Measurements from ENCODE around the gene ATRNL1.

Gene ATRNL1

DNA sequence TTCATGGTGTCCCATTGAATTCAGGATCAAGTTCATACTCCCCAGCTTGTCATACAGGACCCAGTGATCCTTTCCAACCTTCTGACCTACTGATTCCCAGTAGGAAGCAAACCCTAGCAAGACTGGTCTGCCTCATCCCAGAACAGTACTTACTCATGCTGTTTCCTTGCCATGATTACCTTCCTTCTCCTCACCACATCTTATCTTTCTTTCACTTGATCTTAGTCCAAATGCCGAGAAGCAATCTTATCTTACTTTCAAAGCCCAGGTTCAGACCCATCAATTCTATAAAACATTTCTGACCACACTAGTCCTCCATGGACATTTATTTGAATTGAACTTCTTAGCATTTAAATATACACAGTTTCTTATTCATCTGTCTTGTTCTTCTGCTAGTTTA is 26.6 kb upstream of the ATRNL1 start:
- H3K9me3 ChIP-seq (ENCODE audit: insufficient read depth, low read depth, low read length): no peaks in the 10 kb centered on the region

DNA sequence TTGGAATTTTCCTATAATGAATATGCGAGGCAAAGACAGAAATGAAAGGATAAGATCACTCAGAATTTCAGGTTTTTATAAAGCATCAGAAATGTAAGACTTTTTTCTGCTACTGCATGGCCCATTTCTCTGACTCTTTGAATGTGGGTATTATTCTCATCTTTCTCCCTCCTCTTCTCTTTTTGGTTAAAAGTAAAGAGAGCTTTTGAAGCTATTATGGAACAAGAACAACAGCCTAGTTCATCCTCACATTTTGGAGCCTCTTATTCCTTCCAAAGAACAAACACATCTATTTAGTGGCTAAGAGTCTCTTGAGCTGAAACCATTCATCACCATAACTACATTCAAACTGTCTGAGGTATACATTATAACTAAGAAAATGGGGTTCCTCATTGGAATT is 19.4 kb upstream of the ATRNL1 start:
- Histone ChIP-seq H3K79me1 (ENCODE audit: low read length) (no peaks in the 10 kb centered on the region), H3K18ac (ENCODE audit: low read length) (no peak overlapping the region), H3K9me3 (ENCODE audit: insufficient read depth, low read depth, low read length) (peaks cover 2% of the 10 kb centered on the region), H4K12ac (ENCODE audit: low read depth, low read length) (no peak overlapping the region), H3K36me3 (ENCODE audit: control insufficient read depth in 1 of 2, insufficient read depth in 2 of 2, low read length in 2 of 2) (no peaks in the 10 kb centered on the region), H2BK12ac (ENCODE audit: low read length) (no peak overlapping the region), H3K4me1 (ENCODE audit: control insufficient read depth in 1 of 2, insufficient read depth in 2 of 2, low read length in 2 of 2) (no peaks in the 10 kb centered on the region), H3K23ac (ENCODE audit: low read length) (no peak overlapping the region), H4K91ac (ENCODE audit: low read depth, low read length) (no peak overlapping the region), H3K4me2 (ENCODE audit: low read length) (no peak overlapping the region), H3K79me2 (ENCODE audit: control insufficient read depth, insufficient read depth, low read length, poor library complexity) (no peaks in the 10 kb centered on the region), H2BK5ac (ENCODE audit: low read depth, low read length, poor library complexity) (no peak overlapping the region), H2AK5ac (ENCODE audit: low read length) (no peak overlapping the region), H4K8ac (ENCODE audit: low read depth, low read length) (no peak overlapping the region), H3K4ac (ENCODE audit: low read depth, low read length) (no peak overlapping the region), H3K27ac (ENCODE audit: low read depth, low read length) (no peak overlapping the region), H3K27me3 (ENCODE audit: insufficient read depth, low read length) (no peaks in the 10 kb centered on the region), H3K4me3 (ENCODE audit: low read depth, low read length) (no peak overlapping the region), H3K14ac (ENCODE audit: low read length) (no peak overlapping the region), H3K9ac (ENCODE audit: low read length) (no peak overlapping the region), H2AFZ (ENCODE audit: insufficient read depth, low read length, poor library complexity) (no peak overlapping the region), H2BK120ac (ENCODE audit: insufficient read depth, low read length, poor library complexity) (no peak overlapping the region)
- no CpG with 5 or more reads among the region's 1 CpG for WGBS (ENCODE audit: extremely low coverage, insufficient coverage, insufficient read length)
- DNase-seq: no peak

More for the DNA sequence above, 26.6 kb upstream of the ATRNL1 start:
- Histone ChIP-seq H3K4me3 (ENCODE audit: low read depth, low read length) (no peak overlapping the region), H3K27me3 (ENCODE audit: insufficient read depth, low read length) (no peaks in the 10 kb centered on the region), H3K4me1 (ENCODE audit: control insufficient read depth in 1 of 2, insufficient read depth in 2 of 2, low read length in 2 of 2) (peaks cover 6 to 8% of the 10 kb centered on the region in 2 experiments), H3K14ac (ENCODE audit: low read length) (peak overlapping the region; percentile 22), H3K4ac (ENCODE audit: low read depth, low read length) (no peak overlapping the region), H2BK5ac (ENCODE audit: low read depth, low read length, poor library complexity) (peak overlapping the region; percentile 18), H3K9ac (ENCODE audit: low read length) (no peak overlapping the region), H4K91ac (ENCODE audit: low read depth, low read length) (peak overlapping the region; percentile 72), H2BK12ac (ENCODE audit: low read length) (peak overlapping the region; percentile 48), H4K8ac (ENCODE audit: low read depth, low read length) (no peak overlapping the region), H3K23ac (ENCODE audit: low read length) (peak overlapping the region; percentile 81), H4K12ac (ENCODE audit: low read depth, low read length) (no peak overlapping the region), H3K18ac (ENCODE audit: low read length) (no peak overlapping the region), H3K36me3 (ENCODE audit: control insufficient read depth in 1 of 2, insufficient read depth in 2 of 2, low read length in 2 of 2) (no peaks in the 10 kb centered on the region), H2AFZ (ENCODE audit: insufficient read depth, low read length, poor library complexity) (no peak overlapping the region), H3K79me1 (ENCODE audit: low read length) (peaks cover 9% of the 10 kb centered on the region), H2AK5ac (ENCODE audit: low read length) (no peak overlapping the region), H2BK120ac (ENCODE audit: insufficient read depth, low read length, poor library complexity) (peak overlapping the region; percentile 37), H3K27ac (ENCODE audit: low read depth, low read length) (peak overlapping the region; percentile 0), H3K79me2 (ENCODE audit: control insufficient read depth, insufficient read depth, low read length, poor library complexity) (no peaks in the 10 kb centered on the region), H3K4me2 (ENCODE audit: low read length) (no peak overlapping the region)
- WGBS (ENCODE audit: extremely low coverage, insufficient coverage, insufficient read length): no CpG with 5 or more reads among the region's 1 CpG
- DNase-seq: no peak

GRCh38 chr10:115082506-115082905 is 10.7 kb upstream of the ATRNL1 start:
- Histone ChIP-seq H4K12ac (ENCODE audit: low read depth, low read length) (no peak overlapping the region), H2AK5ac (ENCODE audit: low read length) (no peak overlapping the region), H3K23ac (ENCODE audit: low read length) (no peak overlapping the region), H3K14ac (ENCODE audit: low read length) (no peak overlapping the region), H3K4me2 (ENCODE audit: low read length) (no peak overlapping the region), H3K79me2 (ENCODE audit: control insufficient read depth, insufficient read depth, low read length, poor library complexity) (no peaks in the 10 kb centered on the region), H3K9me3 (ENCODE audit: insufficient read depth, low read depth, low read length) (peaks cover 4% of the 10 kb centered on the region), H3K9ac (ENCODE audit: low read length) (no peak overlapping the region), H2BK5ac (ENCODE audit: low read depth, low read length, poor library complexity) (no peak overlapping the region), H4K91ac (ENCODE audit: low read depth, low read length) (no peak overlapping the region), H3K4me3 (ENCODE audit: low read depth, low read length) (no peak overlapping the region), H3K18ac (ENCODE audit: low read length) (no peak overlapping the region), H3K36me3 (ENCODE audit: control insufficient read depth in 1 of 2, insufficient read depth in 2 of 2, low read length in 2 of 2) (no peaks in the 10 kb centered on the region), H3K4me1 (ENCODE audit: control insufficient read depth in 1 of 2, insufficient read depth in 2 of 2, low read length in 2 of 2) (no peaks in the 10 kb centered on the region), H4K8ac (ENCODE audit: low read depth, low read length) (no peak overlapping the region), H3K4ac (ENCODE audit: low read depth, low read length) (no peak overlapping the region), H3K79me1 (ENCODE audit: low read length) (no peaks in the 10 kb centered on the region), H2BK120ac (ENCODE audit: insufficient read depth, low read length, poor library complexity) (no peak overlapping the region), H2BK12ac (ENCODE audit: low read length) (no peak overlapping the region), H3K27me3 (ENCODE audit: insufficient read depth, low read length) (no peaks in the 10 kb centered on the region), H2AFZ (ENCODE audit: insufficient read depth, low read length, poor library complexity) (no peak overlapping the region), H3K27ac (ENCODE audit: low read depth, low read length) (no peak overlapping the region)
- no peak for DNase-seq
- WGBS (ENCODE audit: extremely low coverage, insufficient coverage, insufficient read length): no CpG with 5 or more reads among the region's 2 CpGs

DNA sequence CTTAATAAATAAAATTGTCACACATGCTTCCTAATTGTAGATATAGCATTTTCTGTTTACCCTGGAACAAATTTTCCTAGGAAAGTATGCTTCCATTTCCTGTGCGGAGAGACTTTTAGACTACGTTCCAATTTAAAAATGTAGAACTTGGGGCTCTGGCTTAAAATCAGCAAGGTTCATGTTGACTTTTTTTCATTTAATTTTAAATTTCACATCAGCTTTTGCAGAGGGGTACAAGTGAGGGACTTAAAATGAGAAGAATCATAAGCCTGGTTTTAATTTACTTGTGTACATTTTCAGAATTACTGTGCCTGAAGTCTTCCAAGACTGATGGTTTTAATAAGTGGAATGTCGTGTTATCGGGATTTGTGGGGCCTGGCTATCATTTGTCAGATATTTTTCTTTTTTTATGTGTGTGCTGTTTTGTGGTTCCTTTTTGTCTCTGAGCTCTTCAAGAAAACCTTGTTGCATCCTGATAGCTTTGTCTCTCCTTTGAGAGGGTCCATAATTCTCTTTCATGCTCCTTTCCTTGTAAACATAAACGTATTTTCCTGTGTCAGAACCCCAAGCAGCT is 8.8 kb upstream of the ATRNL1 start:
- Histone ChIP-seq H3K4me2 (ENCODE audit: low read length) (no peak overlapping the region), H3K4me1 (ENCODE audit: control insufficient read depth in 1 of 2, insufficient read depth in 2 of 2, low read length in 2 of 2) (no peaks in the 10 kb centered on the region), H3K23ac (ENCODE audit: low read length) (no peak overlapping the region), H3K36me3 (ENCODE audit: control insufficient read depth in 1 of 2, insufficient read depth in 2 of 2, low read length in 2 of 2) (no peaks in the 10 kb centered on the region), H4K12ac (ENCODE audit: low read depth, low read length) (no peak overlapping the region), H3K27me3 (ENCODE audit: insufficient read depth, low read length) (no peaks in the 10 kb centered on the region), H3K4ac (ENCODE audit: low read depth, low read length) (no peak overlapping the region), H2BK120ac (ENCODE audit: insufficient read depth, low read length, poor library complexity) (no peak overlapping the region), H3K9me3 (ENCODE audit: insufficient read depth, low read depth, low read length) (no peaks in the 10 kb centered on the region), H3K9ac (ENCODE audit: low read length) (no peak overlapping the region), H2AFZ (ENCODE audit: insufficient read depth, low read length, poor library complexity) (no peak overlapping the region), H3K27ac (ENCODE audit: low read depth, low read length) (no peak overlapping the region), H2BK5ac (ENCODE audit: low read depth, low read length, poor library complexity) (no peak overlapping the region), H3K79me1 (ENCODE audit: low read length) (no peaks in the 10 kb centered on the region), H3K18ac (ENCODE audit: low read length) (no peak overlapping the region), H2BK12ac (ENCODE audit: low read length) (no peak overlapping the region), H3K4me3 (ENCODE audit: low read depth, low read length) (no peak overlapping the region), H4K8ac (ENCODE audit: low read depth, low read length) (no peak overlapping the region), H2AK5ac (ENCODE audit: low read length) (no peak overlapping the region), H4K91ac (ENCODE audit: low read depth, low read length) (no peak overlapping the region), H3K79me2 (ENCODE audit: control insufficient read depth, insufficient read depth, low read length, poor library complexity) (no peaks in the 10 kb centered on the region), H3K14ac (ENCODE audit: low read length) (no peak overlapping the region)
- WGBS (ENCODE audit: extremely low coverage, insufficient coverage, insufficient read length): no CpG with 5 or more reads among the region's 5 CpGs
- DNase-seq: no peak

Data from trophoblast cell (in vitro differentiated cells and primary cell).